ENCODE data around the gene MVD. TPM values are rescaled to one million over a fixed set of nuclear protein-coding genes. Genes with fewer than 3 reads are reported as not detected.

The MVD gene
- total RNA-seq, 1 donor from 2014 or later, result 71.8 TPM

GRCh38 chr16:88631384-88631783 lies 31.5 kb downstream of the MVD start:
- H3K9me3 ChIP-seq, result no peaks in the 10 kb centered on the region
- peak; percentile 46 for DNase-seq
- peaks cover 75% of the 10 kb centered on the region for H3K36me3 ChIP-seq
- intact Hi-C loops (cut with DNase I), result no loop called here
- peaks cover 5% of the 10 kb centered on the region for H3K27me3 ChIP-seq (ENCODE audit: low read depth)
- no peak overlapping the region for H3K27ac ChIP-seq
- no peak for ATAC-seq
- peaks cover 18% of the 10 kb centered on the region for H3K4me1 ChIP-seq
- no peak for TF ChIP-seq CTCF (IDR thresholded peaks at IDR 0.05)
- no peak overlapping the region for H3K4me3 ChIP-seq

GRCh38 chr16:88630941-88631340 lies 31.9 kb downstream of the MVD start:
- DNase-seq, result no peak
- no peak for ATAC-seq
- H3K4me3 ChIP-seq, result no peak overlapping the region
- H3K4me1 ChIP-seq, result peaks cover 18% of the 10 kb centered on the region
- H3K9me3 ChIP-seq, result no peaks in the 10 kb centered on the region
- H3K27me3 ChIP-seq (ENCODE audit: low read depth), result peaks cover 3% of the 10 kb centered on the region
- no peak for TF ChIP-seq CTCF (IDR thresholded peaks at IDR 0.05)
- H3K27ac ChIP-seq, result no peak overlapping the region
- intact Hi-C loops (cut with DNase I), result no loop called here
- peaks cover 80% of the 10 kb centered on the region for H3K36me3 ChIP-seq

- TF ChIP-seq CTCF (IDR thresholded peaks at IDR 0.05), result no peak
- H3K27me3 ChIP-seq (ENCODE audit: low read depth), result no peaks in the 10 kb centered on the region
- ATAC-seq (no peak), DNase-seq (no peak)
- no peaks in the 10 kb centered on the region for H3K9me3 ChIP-seq
- intact Hi-C loops (cut with DNase I), result no loop called here
- no peak overlapping the region for H3K27ac ChIP-seq
- H3K36me3 ChIP-seq, result peaks cover 85% of the 10 kb centered on the region
- H3K4me1 ChIP-seq, result peaks cover 17% of the 10 kb centered on the region
- H3K4me3 ChIP-seq, result no peak overlapping the region
Observed at GRCh38 chr16:88630433-88630832, 32.5 kb downstream of the MVD start.

GRCh38 chr16:88629835-88630234 lies 33.1 kb downstream of the MVD start:
- H3K27me3 ChIP-seq (ENCODE audit: low read depth), result no peaks in the 10 kb centered on the region
- no peaks in the 10 kb centered on the region for H3K9me3 ChIP-seq
- DNase-seq (no peak), ATAC-seq (no peak)
- intact Hi-C loops (cut with DNase I), result no loop called here
- no peak overlapping the region for H3K4me3 ChIP-seq
- no peak overlapping the region for H3K27ac ChIP-seq
- peaks cover 11% of the 10 kb centered on the region for H3K4me1 ChIP-seq
- peaks cover 91% of the 10 kb centered on the region for H3K36me3 ChIP-seq
- TF ChIP-seq CTCF (IDR thresholded peaks at IDR 0.05), result no peak

GRCh38 chr16:88628512-88628974 lies 34.3 kb downstream of the MVD start:
- peaks cover 100% of the 10 kb centered on the region for H3K36me3 ChIP-seq

More at GRCh38 chr16:88628512-88628974, 34.3 kb downstream of the MVD start:
- H3K4me3 ChIP-seq, result no peak overlapping the region
- H3K9me3 ChIP-seq, result no peaks in the 10 kb centered on the region
- no peak overlapping the region for H3K27ac ChIP-seq
- no peaks in the 10 kb centered on the region for H3K27me3 ChIP-seq (ENCODE audit: low read depth)
- ATAC-seq, result no peak
- H3K4me1 ChIP-seq, result no peaks in the 10 kb centered on the region
- intact Hi-C loops (cut with DNase I), result no loop called here
- peak; percentile 20 for TF ChIP-seq CTCF (IDR thresholded peaks at IDR 0.05)
- no peak for DNase-seq

Measured in lower lobe of right lung (tissue), 2 donors.